Mammary epithelial cell (primary cell): ENCODE measurements around the gene ANKRD13B.

Source experiments
- EZH2 ChIP-seq: IDR thresholded peaks from 2 replicates; pipeline ENCODE4 v1.6.1; 2012; ENCODE audit warnings: low read length, inconsistent platforms, borderline replicate concordance
- TF ChIP-seq, protein P1 (sequence below), 2 donors: IDR thresholded peaks in 1 of 2; conservative IDR thresholded peaks in 1 of 2; 2 replicates each; pipeline ENCODE4 v1.5.1; 2011 to 2012; ENCODE audit warnings: inconsistent platforms in 2 of 2, low read length in 2 of 2, mild to moderate bottlenecking in 2 of 2, control low read depth in 1 of 2, low read depth in 1 of 2; ENCODE audit not compliant: insufficient read depth in 1 of 2; ENCODE audit errors: extremely low read depth in 1 of 2

DNA sequence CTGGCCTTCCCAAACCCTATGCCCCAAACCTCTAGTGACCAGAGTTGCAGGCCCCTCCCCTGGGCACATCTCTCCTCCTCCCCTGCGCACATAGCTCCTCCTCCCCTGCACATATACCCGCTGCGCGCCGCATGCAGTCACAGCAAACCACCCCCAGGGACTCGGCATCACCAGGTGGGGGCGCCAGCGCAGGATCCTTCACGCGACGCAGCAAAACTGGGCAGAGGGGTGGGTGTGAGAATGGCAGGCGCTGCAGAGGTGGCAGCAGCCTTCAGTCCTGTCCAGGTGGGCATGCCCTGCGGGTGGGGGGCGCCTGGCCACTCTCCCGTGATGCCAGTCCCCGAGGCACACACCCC is 24.2 kb downstream of the ANKRD13B start:
- TF ChIP-seq EZH2 = no peak
- TF ChIP-seq, protein P1, sequence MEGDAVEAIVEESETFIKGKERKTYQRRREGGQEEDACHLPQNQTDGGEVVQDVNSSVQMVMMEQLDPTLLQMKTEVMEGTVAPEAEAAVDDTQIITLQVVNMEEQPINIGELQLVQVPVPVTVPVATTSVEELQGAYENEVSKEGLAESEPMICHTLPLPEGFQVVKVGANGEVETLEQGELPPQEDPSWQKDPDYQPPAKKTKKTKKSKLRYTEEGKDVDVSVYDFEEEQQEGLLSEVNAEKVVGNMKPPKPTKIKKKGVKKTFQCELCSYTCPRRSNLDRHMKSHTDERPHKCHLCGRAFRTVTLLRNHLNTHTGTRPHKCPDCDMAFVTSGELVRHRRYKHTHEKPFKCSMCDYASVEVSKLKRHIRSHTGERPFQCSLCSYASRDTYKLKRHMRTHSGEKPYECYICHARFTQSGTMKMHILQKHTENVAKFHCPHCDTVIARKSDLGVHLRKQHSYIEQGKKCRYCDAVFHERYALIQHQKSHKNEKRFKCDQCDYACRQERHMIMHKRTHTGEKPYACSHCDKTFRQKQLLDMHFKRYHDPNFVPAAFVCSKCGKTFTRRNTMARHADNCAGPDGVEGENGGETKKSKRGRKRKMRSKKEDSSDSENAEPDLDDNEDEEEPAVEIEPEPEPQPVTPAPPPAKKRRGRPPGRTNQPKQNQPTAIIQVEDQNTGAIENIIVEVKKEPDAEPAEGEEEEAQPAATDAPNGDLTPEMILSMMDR (conservative IDR thresholded peaks at IDR 0.05 in 1 of 2, IDR thresholded peaks at IDR 0.05 in 1 of 2; ENCODE audit: extremely low read depth in 1 of 2, insufficient read depth in 1 of 2, low read depth in 1 of 2, low read length in 2 of 2) = peak; percentile 31 to 45
